ENCODE measurements around the gene DCBLD2.
"Not testable (repeated sequence)": the region's sequence is repeated elsewhere in the genome, so short reads cannot be mapped to it uniquely, and the experiment has no call there.

DNA sequence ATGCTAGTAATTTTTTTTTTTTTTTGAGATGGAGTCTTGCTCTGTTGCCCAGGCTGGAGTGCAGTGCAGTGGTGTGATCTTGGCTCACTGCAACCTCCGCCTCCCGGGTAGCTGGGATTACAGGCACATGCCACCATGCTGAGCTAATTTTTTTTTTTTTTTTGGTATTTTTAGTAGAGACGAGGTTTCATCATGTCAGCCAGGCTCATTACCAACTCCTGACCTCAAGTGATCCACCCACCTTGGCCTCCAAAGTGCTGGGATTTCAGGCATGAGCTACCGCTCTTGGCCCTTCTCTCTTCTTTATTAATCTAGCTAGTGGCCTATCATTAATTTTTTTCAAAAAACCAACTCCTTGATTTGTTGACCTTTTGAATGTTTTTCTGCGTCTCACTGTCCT, 70.4 kb downstream of the DCBLD2 start:
- TF ChIP-seq, protein P1, sequence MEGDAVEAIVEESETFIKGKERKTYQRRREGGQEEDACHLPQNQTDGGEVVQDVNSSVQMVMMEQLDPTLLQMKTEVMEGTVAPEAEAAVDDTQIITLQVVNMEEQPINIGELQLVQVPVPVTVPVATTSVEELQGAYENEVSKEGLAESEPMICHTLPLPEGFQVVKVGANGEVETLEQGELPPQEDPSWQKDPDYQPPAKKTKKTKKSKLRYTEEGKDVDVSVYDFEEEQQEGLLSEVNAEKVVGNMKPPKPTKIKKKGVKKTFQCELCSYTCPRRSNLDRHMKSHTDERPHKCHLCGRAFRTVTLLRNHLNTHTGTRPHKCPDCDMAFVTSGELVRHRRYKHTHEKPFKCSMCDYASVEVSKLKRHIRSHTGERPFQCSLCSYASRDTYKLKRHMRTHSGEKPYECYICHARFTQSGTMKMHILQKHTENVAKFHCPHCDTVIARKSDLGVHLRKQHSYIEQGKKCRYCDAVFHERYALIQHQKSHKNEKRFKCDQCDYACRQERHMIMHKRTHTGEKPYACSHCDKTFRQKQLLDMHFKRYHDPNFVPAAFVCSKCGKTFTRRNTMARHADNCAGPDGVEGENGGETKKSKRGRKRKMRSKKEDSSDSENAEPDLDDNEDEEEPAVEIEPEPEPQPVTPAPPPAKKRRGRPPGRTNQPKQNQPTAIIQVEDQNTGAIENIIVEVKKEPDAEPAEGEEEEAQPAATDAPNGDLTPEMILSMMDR (IDR thresholded peaks at IDR 0.05; ENCODE audit: extremely low read depth in 1 of 2, insufficient read depth in 1 of 2, low read depth in 1 of 2, low read length in 2 of 2) = not testable (repeated sequence)
- TF ChIP-seq GATA2 (IDR thresholded peaks at IDR 0.05; ENCODE audit: insufficient read depth, insufficient read length, low read depth, low read length) = not testable (repeated sequence)
